HG03442 (cell line): ENCODE measurements around the gene C5orf15.

Source experiments
- ATAC-seq: cut with Tn5 transposase; IDR thresholded peaks from one replicate; pipeline ENCODE4 v1.9.1; 2021; ENCODE audit warnings: mild to moderate bottlenecking, moderate library complexity; ENCODE audit not compliant: unreplicated experiment

C5orf15 gene

GRCh38 chr5:133925866-133926488 is 42.4 kb downstream of the C5orf15 start:
- no peak for ATAC-seq

- ATAC-seq = no peak
Measured at GRCh38 chr5:133925269-133925668, 43.2 kb downstream of the C5orf15 start.

- ATAC-seq = no peak
Measured at GRCh38 chr5:133924221-133924920, 44.1 kb downstream of the C5orf15 start.

GRCh38 chr5:133921979-133922378 is 46.4 kb downstream of the C5orf15 start:
- ATAC-seq = no peak

- no peak for ATAC-seq
Measured at GRCh38 chr5:133921069-133921468, 47.4 kb downstream of the C5orf15 start.

GRCh38 chr5:133919148-133920136 is 49.0 kb downstream of the C5orf15 start:
- no peak for ATAC-seq

GRCh38 chr5:133918731-133919130 is 49.7 kb downstream of the C5orf15 start:
- no peak for ATAC-seq

- ATAC-seq = no peak
Measured at GRCh38 chr5:133918316-133918715, 50.1 kb downstream of the C5orf15 start.

- no peak for ATAC-seq
Measured at GRCh38 chr5:133917785-133918184, 50.6 kb downstream of the C5orf15 start.

- no peak for ATAC-seq
Measured at GRCh38 chr5:133916914-133917313, 51.5 kb downstream of the C5orf15 start.

- ATAC-seq = no peak
Measured at GRCh38 chr5:133916479-133916878, 51.9 kb downstream of the C5orf15 start.

- ATAC-seq = no peak
Measured at GRCh38 chr5:133914434-133914833, 54.0 kb downstream of the C5orf15 start.

GRCh38 chr5:133913413-133914155 is 54.8 kb downstream of the C5orf15 start:
- no peak for ATAC-seq

- ATAC-seq = no peak
Measured at GRCh38 chr5:133912951-133913350, 55.5 kb downstream of the C5orf15 start.

- no peak for ATAC-seq
Measured at GRCh38 chr5:133910571-133910970, 57.9 kb downstream of the C5orf15 start.

- no peak for ATAC-seq
Measured at GRCh38 chr5:133909603-133910002, 58.8 kb downstream of the C5orf15 start.

- no peak for ATAC-seq
Measured at GRCh38 chr5:133907075-133907474, 61.4 kb downstream of the C5orf15 start.

GRCh38 chr5:133906303-133906702 is 62.1 kb downstream of the C5orf15 start:
- ATAC-seq = no peak
